Measurements from ENCODE around the gene NHERF1.

The NHERF1 gene

DNA sequence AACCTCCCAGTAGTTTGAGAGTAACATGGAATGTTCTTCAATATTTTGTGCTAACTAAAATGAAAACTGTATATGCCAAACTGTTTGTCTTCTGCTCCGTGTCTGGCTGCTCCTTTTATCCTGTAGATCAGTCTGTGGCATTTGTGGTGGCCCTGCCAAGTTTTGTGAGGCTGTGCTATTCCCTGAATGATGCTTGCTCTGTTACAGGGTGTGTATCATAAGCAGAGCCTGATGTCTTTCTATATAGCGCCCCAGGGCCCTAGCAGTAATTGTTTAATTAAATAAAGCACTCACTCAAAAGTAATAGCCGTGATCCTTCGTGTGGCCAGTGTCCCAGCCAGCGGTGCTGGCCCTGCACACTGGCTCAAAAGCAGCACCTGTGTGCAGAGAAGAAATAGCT is 55.5 kb downstream of the NHERF1 start:
- POLR2A ChIA-PET = no interaction called here
- H3K36me3 ChIP-seq (ENCODE audit: control insufficient read depth in 2 of 2, insufficient read depth in 1 of 2, low read length in 2 of 2) = peaks cover 0 to 61% of the 10 kb centered on the region in 2 experiments; a peak in 1 of 3 replicates
- CTCF ChIA-PET = no interaction called here
- H3K4me1 ChIP-seq (ENCODE audit: control insufficient read depth, insufficient read depth, low read length) = no peaks in the 10 kb centered on the region
- H3K27ac ChIP-seq (ENCODE audit: extremely low read depth, low read depth, low read length) = no peak overlapping the region
- H3K9me3 ChIP-seq (ENCODE audit: control insufficient read depth, insufficient read depth, low read depth, low read length) = no peaks in the 10 kb centered on the region
- no peak overlapping the region for H3K4me3 ChIP-seq (ENCODE audit: low read depth, low read length)
- TF ChIP-seq GLIS1 (tag by site-specific recombination; IDR thresholded peaks at IDR 0.05) (no peak), ZNF146 (tag by site-specific recombination; IDR thresholded peaks at IDR 0.05) (no peak), ZXDB (tag by site-specific recombination; IDR thresholded peaks at IDR 0.05) (no peak), ZNF560 (tag by site-specific recombination; IDR thresholded peaks at IDR 0.05; ENCODE audit: borderline replicate concordance) (no peak), ZNF221 (tag by site-specific recombination; IDR thresholded peaks at IDR 0.05; ENCODE audit: borderline replicate concordance) (no peak), ZNF660 (tag by site-specific recombination; IDR thresholded peaks at IDR 0.05) (no peak), OSR2 (tag by site-specific recombination; IDR thresholded peaks at IDR 0.05) (no peak), ZNF555 (tag by site-specific recombination; conservative IDR thresholded peaks at IDR 0.05) (no peak), ZNF707 (tag by site-specific recombination; IDR thresholded peaks at IDR 0.05) (no peak), ZNF658 (tag by site-specific recombination; IDR thresholded peaks at IDR 0.05) (no peak), SCRT2 (tag by site-specific recombination; IDR thresholded peaks at IDR 0.05) (no peak), ZNF16 (tag by site-specific recombination; IDR thresholded peaks at IDR 0.05; ENCODE audit: low read depth) (no peak), GLI2 (tag by site-specific recombination; IDR thresholded peaks at IDR 0.05; ENCODE audit: borderline replicate concordance, low read depth) (no peak), ZNF558 (tag by site-specific recombination; IDR thresholded peaks at IDR 0.05) (no peak)
- TF ChIP-seq, protein P1, sequence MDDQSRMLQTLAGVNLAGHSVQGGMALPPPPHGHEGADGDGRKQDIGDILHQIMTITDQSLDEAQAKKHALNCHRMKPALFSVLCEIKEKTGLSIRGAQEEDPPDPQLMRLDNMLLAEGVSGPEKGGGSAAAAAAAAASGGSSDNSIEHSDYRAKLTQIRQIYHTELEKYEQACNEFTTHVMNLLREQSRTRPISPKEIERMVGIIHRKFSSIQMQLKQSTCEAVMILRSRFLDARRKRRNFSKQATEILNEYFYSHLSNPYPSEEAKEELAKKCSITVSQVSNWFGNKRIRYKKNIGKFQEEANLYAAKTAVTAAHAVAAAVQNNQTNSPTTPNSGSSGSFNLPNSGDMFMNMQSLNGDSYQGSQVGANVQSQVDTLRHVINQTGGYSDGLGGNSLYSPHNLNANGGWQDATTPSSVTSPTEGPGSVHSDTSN (CRISPR knock-in tag; IDR thresholded peaks at IDR 0.05) = no peak
- TF ChIP-seq, protein P2, sequence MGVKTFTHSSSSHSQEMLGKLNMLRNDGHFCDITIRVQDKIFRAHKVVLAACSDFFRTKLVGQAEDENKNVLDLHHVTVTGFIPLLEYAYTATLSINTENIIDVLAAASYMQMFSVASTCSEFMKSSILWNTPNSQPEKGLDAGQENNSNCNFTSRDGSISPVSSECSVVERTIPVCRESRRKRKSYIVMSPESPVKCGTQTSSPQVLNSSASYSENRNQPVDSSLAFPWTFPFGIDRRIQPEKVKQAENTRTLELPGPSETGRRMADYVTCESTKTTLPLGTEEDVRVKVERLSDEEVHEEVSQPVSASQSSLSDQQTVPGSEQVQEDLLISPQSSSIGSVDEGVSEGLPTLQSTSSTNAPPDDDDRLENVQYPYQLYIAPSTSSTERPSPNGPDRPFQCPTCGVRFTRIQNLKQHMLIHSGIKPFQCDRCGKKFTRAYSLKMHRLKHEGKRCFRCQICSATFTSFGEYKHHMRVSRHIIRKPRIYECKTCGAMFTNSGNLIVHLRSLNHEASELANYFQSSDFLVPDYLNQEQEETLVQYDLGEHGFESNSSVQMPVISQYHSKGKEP (tag by site-specific recombination; IDR thresholded peaks at IDR 0.05) = no peak
- TF ChIP-seq, protein P3, sequence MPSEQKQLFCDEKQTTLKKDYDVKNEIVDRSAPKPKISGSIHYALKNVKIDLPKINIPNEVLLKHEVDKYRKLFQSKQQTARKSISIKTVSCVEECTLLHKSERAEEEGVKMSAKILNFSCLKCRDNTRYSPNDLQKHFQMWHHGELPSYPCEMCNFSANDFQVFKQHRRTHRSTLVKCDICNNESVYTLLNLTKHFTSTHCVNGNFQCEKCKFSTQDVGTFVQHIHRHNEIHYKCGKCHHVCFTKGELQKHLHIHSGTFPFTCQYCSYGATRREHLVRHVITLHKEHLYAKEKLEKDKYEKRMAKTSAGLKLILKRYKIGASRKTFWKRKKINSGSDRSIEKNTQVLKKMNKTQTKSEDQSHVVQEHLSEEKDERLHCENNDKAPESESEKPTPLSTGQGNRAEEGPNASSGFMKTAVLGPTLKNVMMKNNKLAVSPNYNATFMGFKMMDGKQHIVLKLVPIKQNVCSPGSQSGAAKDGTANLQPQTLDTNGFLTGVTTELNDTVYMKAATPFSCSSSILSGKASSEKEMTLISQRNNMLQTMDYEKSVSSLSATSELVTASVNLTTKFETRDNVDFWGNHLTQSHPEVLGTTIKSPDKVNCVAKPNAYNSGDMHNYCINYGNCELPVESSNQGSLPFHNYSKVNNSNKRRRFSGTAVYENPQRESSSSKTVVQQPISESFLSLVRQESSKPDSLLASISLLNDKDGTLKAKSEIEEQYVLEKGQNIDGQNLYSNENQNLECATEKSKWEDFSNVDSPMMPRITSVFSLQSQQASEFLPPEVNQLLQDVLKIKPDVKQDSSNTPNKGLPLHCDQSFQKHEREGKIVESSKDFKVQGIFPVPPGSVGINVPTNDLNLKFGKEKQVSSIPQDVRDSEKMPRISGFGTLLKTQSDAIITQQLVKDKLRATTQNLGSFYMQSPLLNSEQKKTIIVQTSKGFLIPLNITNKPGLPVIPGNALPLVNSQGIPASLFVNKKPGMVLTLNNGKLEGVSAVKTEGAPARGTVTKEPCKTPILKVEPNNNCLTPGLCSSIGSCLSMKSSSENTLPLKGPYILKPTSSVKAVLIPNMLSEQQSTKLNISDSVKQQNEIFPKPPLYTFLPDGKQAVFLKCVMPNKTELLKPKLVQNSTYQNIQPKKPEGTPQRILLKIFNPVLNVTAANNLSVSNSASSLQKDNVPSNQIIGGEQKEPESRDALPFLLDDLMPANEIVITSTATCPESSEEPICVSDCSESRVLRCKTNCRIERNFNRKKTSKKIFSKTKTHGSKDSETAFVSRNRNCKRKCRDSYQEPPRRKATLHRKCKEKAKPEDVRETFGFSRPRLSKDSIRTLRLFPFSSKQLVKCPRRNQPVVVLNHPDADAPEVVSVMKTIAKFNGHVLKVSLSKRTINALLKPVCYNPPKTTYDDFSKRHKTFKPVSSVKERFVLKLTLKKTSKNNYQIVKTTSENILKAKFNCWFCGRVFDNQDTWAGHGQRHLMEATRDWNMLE (tag by site-specific recombination; conservative IDR thresholded peaks at IDR 0.05; ENCODE audit: low read depth) = no peak

DNA sequence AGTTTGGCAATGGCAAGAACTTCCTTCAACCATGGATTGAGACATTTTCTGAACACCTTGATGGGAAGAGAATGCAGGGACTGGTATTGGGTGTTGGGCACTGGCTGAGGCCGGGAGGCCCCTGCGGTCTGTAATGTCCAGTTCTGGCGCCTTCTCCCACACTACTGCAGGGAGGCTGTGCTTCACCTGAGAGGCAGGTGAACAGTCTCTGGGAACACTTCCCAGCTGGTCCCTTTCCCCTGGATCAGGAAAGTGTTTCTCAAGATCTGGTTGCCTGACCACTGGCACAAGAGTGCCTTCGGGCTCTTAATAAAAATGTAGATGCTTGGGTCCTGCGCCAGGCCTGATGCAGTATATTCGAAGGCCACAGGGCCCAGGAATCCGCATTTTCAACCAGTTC is 56.3 kb downstream of the NHERF1 start:
- ChIA-PET POLR2A (no interaction called here), CTCF (interaction anchor here (0.9 to 5.8 kb wide), 2 partner anchors 11 to 13 kb away, joined by 3 to 41 read pairs; no protein-coding TSS in a partner anchor)
- Histone ChIP-seq H3K4me1 (ENCODE audit: control insufficient read depth, insufficient read depth, low read length) (no peaks in the 10 kb centered on the region), H3K36me3 (ENCODE audit: control insufficient read depth in 2 of 2, insufficient read depth in 1 of 2, low read length in 2 of 2) (peaks cover 0 to 53% of the 10 kb centered on the region in 2 experiments; a peak in 1 of 3 replicates), H3K9me3 (ENCODE audit: control insufficient read depth, insufficient read depth, low read depth, low read length) (no peaks in the 10 kb centered on the region), H3K4me3 (ENCODE audit: low read depth, low read length) (no peak overlapping the region), H3K27ac (ENCODE audit: extremely low read depth, low read depth, low read length) (no peak overlapping the region)
- TF ChIP-seq YY1 (tag by site-specific recombination; IDR thresholded peaks at IDR 0.05) (no peak), ZBTB7A (tag by site-specific recombination; IDR thresholded peaks at IDR 0.05; ENCODE audit: low read depth) (no peak), GLIS1 (tag by site-specific recombination; IDR thresholded peaks at IDR 0.05) (no peak), ZNF791 (tag by site-specific recombination; IDR thresholded peaks at IDR 0.05) (no peak), YY2 (tag by site-specific recombination; IDR thresholded peaks at IDR 0.05) (no peak), ZNF521 (tag by site-specific recombination; IDR thresholded peaks at IDR 0.05) (no peak), ZNF175 (tag by site-specific recombination; IDR thresholded peaks at IDR 0.05) (no peak), GLIS2 (tag by site-specific recombination; IDR thresholded peaks at IDR 0.05) (no peak), ZNF629 (tag by site-specific recombination; IDR thresholded peaks at IDR 0.05) (no peak), KLF10 (tag by site-specific recombination; IDR thresholded peaks at IDR 0.05) (no peak)
- TF ChIP-seq, protein P4, sequence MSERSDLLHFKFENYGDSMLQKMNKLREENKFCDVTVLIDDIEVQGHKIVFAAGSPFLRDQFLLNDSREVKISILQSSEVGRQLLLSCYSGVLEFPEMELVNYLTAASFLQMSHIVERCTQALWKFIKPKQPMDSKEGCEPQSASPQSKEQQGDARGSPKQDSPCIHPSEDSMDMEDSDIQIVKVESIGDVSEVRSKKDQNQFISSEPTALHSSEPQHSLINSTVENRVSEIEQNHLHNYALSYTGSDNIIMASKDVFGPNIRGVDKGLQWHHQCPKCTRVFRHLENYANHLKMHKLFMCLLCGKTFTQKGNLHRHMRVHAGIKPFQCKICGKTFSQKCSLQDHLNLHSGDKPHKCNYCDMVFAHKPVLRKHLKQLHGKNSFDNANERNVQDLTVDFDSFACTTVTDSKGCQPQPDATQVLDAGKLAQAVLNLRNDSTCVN (tag by site-specific recombination; optimal IDR thresholded peaks at IDR 0.05) = no peak
